ENCODE results near the gene TEN1.

DNA sequence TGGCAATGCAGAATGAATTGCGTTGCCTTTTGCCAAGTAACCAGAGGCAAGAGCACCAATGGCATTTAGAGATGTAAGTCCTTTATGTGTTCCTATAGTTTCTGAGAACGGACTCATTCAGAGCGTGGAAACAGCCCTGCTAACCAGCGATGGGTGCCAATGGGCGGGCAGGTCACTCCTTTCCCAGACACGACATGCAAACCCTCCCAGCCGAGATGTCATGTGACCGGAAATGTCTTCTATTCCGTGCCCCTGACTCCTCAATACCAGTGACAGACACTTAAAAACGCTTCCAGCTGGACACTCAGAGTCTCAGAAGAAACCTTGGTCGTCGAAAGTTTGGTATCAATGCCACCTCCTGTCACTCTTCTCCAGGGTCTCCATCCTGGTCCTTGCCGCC, 41.4 kb upstream of the TEN1 start:
- TF ChIP-seq ZNF274 (IDR thresholded peaks at IDR 0.05; ENCODE audit: low read depth, low read length), result no peak
- TF ChIP-seq SUZ12 (IDR thresholded peaks at IDR 0.05; ENCODE audit: extremely low read depth, insufficient read depth, insufficient read length), result no peak
- TF ChIP-seq YY1 (IDR thresholded peaks at IDR 0.05; ENCODE audit: insufficient read depth, insufficient read length), result no peak
